Heart right ventricle (tissue), 16 donors: Measurements from ENCODE around the gene TAOK1. TPM values are rescaled to one million over a fixed set of nuclear protein-coding genes. Genes with fewer than 3 reads are reported as not detected.

Experiments
- ATAC-seq, 8 donors: fragments of 200-7000 bp; cut with Tn5 transposase; one replicate each; pipeline ENCODE4 v1.9.1; 2020; ENCODE audit warnings: mild to moderate bottlenecking in 8 of 8, moderate library complexity in 8 of 8, moderate number of reproducible peaks in 1 of 8
- DNase-seq, 2 donors: peaks; one replicate each; pipeline ENCODE4 v3.0.0-alpha.2; 2020
- H3K27ac ChIP-seq, 10 donors: fragments of 200-600 bp; sonication (generic) in 2 of 10; one replicate each; pipeline versions ENCODE4 v1.5.0 to v1.8.0; 2020 to 2022; ENCODE audit warnings: mild to moderate bottlenecking in 3 of 10
- H3K27me3 ChIP-seq, 7 donors: fragments of 200-600 bp; one replicate each; pipeline ENCODE4 v1.8.0; 2021 to 2022; ENCODE audit warnings: mild to moderate bottlenecking in 2 of 7
- H3K36me3 ChIP-seq, 9 donors: fragments of 200-600 bp; sonication (generic) in 1 of 9; one replicate each; pipeline versions ENCODE4 v1.5.0 to v1.8.0; 2020 to 2022; ENCODE audit warnings: mild to moderate bottlenecking in 2 of 9
- H3K4me1 ChIP-seq, 9 donors: fragments of 200-600 bp; sonication (generic) in 1 of 9; one replicate each; pipeline versions ENCODE4 v1.5.0 to v1.8.0; 2020 to 2022; ENCODE audit warnings: mild to moderate bottlenecking in 4 of 9
- H3K4me3 ChIP-seq, 10 donors: fragments of 200-600 bp; sonication (generic) in 2 of 10; one replicate each; pipeline versions ENCODE4 v1.5.0 to v1.8.0; 2020 to 2022; ENCODE audit warnings: mild to moderate bottlenecking in 7 of 10, moderate library complexity in 2 of 10
- H3K9me3 ChIP-seq, 11 donors: fragments of 200-600 bp in 10 of 11; sonication (generic) in 2 of 11; one replicate each; pipeline versions ENCODE4 v1.5.0 to v1.8.0; 2013 to 2022; ENCODE audit warnings: mild to moderate bottlenecking in 2 of 11, control low read depth in 1 of 11, moderate library complexity in 1 of 11
- WGBS, 2 donors: extraction: QIAGEN DNeasy Blood & Tissue Kit; methylation state at CpG; one replicate each; pipeline ENCODE4 v1.1.7; 2013; ENCODE audit warnings: inconsistent platforms in 1 of 2; 5-methylcytosine and 5-hydroxymethylcytosine counted together
- intact Hi-C, 10 donors: fragments of 100-400 bp; cut with DNase I; formaldehyde crosslinking; loops; one replicate each; pipeline versions ENCODE4 v1.11.1 to v1.14.2; 2022
- polyA plus RNA-seq, 2 donors: library from polyadenylated mRNA; stranded (reverse); fragments of 200-250 nt; gene quantifications; one replicate each; pipeline ENCODE4 v1.2.3, GENCODE V29; 2013
- total RNA-seq, 10 donors: library from RNA; stranded (reverse); fragmentation: NEBNext Ultra II Directional in 3 of 10; extraction: Animal tissue kit (Norgen Biotek cat#: 25700) in 3 of 10; gene quantifications; one replicate each; pipeline versions ENCODE4 v1.2.1 to v1.2.4, GENCODE V29; 2021 to 2023
- TF ChIP-seq, protein P1 (sequence below), 9 donors: fragments of 200-600 bp; sonication (generic) in 2 of 9; IDR thresholded peaks; one replicate each; pipeline versions ENCODE4 v1.5.0 to v1.8.0; 2021 to 2022; ENCODE audit warnings: antibody characterized with exemption in 9 of 9, mild to moderate bottlenecking in 5 of 9, moderate library complexity in 1 of 9
- donor health status: Arrhythmogenic right ventricular cardiomyopathy.
- donor health status: ischemic (EF 13 %, LVEDD 7.1; RV severe dilation, severe dysfunction).
- donor health status: healthy with polysubstance abuse.
- donor health status: DM: no; HTN: yes; CAD: no.
- donor health status: DM: no; HTN: no; CAD: no.
- donor health status: ischemic (EF 25% LVEDD 6.9; RV normal size, moderate dysfunction).
- donor health status: ischemic (EF 25% LVEDD 5.7; RV mildly dilated, moderate dysfunction).
- donor health status: healthy.
- donor health status: DM: yes; HTN: yes; CAD: no.
- donor health status: Ischemic cardiomyopathy.
- donor health status: ischemic (EF 35%, LVEDD 5.7; RV mildly dilated, moderate dysfunction).
- donor health status: nonischemic (EF 11% LVEDD 7.7; RV severe dilation, severe dysfunction).
- donor health status: DM: yes; HTN: yes; CAD: no.
- donor health status: PGD.
- donor health status: ischemic (EF 29% LVEDD 5.4; RV normal size, mild dysfunction).
- donor health status: nonischemic (EF 23%, LVEDD 6.1; RV moderate dilation, normal function).

TAOK1 gene
- total and polyA plus RNA-seq, 12 donors: 6.4 to 86.9 (median 68.8) TPM

DNA sequence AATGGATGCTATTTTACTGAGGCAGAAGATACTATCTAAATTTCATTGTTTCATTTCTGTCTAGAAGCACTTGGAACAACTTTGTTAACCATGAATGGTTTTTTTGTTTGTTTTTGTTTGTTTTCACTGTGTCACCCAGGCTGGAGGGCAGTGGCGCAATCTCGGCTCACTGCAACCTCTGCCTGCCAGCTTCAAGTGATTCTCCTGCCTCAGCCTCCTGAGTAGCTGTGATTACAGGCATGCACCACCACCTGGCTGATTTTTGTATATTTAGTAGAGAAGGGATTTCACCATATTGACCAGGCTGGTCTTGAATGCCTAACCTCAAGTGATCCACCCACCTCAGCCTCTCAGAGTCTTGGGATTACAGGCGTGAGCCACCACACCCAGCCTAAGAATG, 136.2 kb downstream of the TAOK1 start:
- H3K9me3 ChIP-seq: no peaks in the 10 kb centered on the region
- no peaks in the 10 kb centered on the region for H3K4me1 ChIP-seq
- intact Hi-C loops: no loop called here
- WGBS, 2 donors: 97% methylated on average over 3 of the region's 3 CpGs
- H3K36me3 ChIP-seq: peaks cover 0 to 100% (median 39%) of the 10 kb centered on the region in 9 donors
- no peaks in the 10 kb centered on the region for H3K27me3 ChIP-seq
- DNase-seq: no peak
- H3K4me3 ChIP-seq: no peak overlapping the region
- TF ChIP-seq, protein P1, sequence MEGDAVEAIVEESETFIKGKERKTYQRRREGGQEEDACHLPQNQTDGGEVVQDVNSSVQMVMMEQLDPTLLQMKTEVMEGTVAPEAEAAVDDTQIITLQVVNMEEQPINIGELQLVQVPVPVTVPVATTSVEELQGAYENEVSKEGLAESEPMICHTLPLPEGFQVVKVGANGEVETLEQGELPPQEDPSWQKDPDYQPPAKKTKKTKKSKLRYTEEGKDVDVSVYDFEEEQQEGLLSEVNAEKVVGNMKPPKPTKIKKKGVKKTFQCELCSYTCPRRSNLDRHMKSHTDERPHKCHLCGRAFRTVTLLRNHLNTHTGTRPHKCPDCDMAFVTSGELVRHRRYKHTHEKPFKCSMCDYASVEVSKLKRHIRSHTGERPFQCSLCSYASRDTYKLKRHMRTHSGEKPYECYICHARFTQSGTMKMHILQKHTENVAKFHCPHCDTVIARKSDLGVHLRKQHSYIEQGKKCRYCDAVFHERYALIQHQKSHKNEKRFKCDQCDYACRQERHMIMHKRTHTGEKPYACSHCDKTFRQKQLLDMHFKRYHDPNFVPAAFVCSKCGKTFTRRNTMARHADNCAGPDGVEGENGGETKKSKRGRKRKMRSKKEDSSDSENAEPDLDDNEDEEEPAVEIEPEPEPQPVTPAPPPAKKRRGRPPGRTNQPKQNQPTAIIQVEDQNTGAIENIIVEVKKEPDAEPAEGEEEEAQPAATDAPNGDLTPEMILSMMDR (IDR thresholded peaks at IDR 0.05): no peak
- no peak overlapping the region for H3K27ac ChIP-seq
- no peak for ATAC-seq

DNA sequence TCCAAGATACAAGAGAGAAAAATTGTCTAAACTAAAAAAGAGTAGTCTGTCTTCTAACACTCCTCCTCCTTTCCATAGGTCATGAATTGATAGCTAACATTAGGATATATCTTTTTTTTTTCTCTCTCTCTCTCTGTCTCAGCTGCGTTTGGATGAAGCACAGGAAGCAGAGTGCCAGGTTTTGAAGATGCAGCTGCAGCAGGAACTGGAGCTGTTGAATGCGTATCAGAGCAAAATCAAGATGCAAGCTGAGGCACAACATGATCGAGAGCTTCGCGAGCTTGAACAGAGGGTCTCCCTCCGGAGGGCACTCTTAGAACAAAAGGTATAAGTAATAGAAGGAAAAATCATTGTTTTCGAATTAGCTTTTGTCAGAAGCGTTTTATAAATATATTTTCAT, 143.8 kb downstream of the TAOK1 start:
- Histone ChIP-seq H3K36me3 (peaks cover 0 to 91% (median 32%) of the 10 kb centered on the region in 9 donors), H3K4me3 (no peak overlapping the region), H3K27me3 (no peaks in the 10 kb centered on the region), H3K4me1 (no peaks in the 10 kb centered on the region), H3K27ac (no peak overlapping the region), H3K9me3 (no peaks in the 10 kb centered on the region)
- WGBS, 2 donors: 92 to 94% methylated on average over 8 of the region's 8 CpGs
- DNase-seq: no peak
- TF ChIP-seq, protein P1 (IDR thresholded peaks at IDR 0.05): no peak
- no peak for ATAC-seq
- intact Hi-C loops: loop anchor here in 2 of 10 donors (2.0 to 5.0 kb wide), 2 partner anchors 162 to 163 kb away; no protein-coding TSS in a partner anchor

DNA sequence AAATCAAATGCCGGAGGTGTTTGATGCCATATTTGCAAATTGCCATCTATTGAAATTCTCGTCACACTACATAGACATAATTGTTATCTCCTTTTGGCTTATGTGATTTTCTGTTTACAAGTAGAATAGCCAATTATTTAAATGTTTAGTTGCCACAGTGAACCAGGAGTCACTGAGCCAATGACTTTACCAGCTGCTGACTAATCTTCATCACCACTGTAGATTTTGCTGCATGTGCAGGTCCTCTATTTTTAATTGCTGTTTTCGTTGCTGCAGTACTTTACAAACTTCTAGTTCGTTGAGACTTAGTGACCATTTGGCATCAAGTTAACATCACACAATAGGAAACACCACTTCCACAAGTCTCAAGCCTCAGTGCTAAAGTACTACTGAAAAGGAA, 153.9 kb downstream of the TAOK1 start:
- H3K36me3 ChIP-seq: peaks cover 0 to 78% (median 24%) of the 10 kb centered on the region in 9 donors
- 85 to 86% methylated on average over 4 of the region's 4 CpGs for whole genome bisulfite sequencing, 2 donors
- intact Hi-C loops: no loop called here

DNA sequence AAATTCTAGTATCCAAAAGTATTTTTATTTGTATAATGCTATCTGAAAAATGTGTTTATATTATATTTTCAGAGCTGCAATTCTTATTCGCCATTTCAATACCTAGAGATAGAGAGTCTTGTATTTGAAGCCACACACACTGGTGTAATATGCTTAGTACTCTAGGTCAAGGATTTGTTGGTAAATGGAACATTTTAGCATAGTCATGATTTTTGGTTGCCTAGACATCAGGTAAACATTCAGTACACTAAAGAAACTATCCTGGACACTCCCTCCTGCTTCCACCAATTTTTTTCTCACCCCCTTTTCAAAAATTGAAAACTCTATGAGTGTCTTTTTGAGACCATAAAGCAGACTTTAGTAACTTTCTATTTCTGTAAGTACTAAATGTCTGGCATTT, 155.9 kb downstream of the TAOK1 start:
- DNase-seq (no peak), ATAC-seq (no peak)
- Histone ChIP-seq H3K27me3 (no peaks in the 10 kb centered on the region), H3K9me3 (no peaks in the 10 kb centered on the region), H3K4me3 (no peak overlapping the region), H3K36me3 (peaks cover 0 to 58% (median 20%) of the 10 kb centered on the region in 9 donors), H3K4me1 (peaks cover 0 to 14% (median 5%) of the 10 kb centered on the region in 9 donors), H3K27ac (no peak overlapping the region)
- intact Hi-C loops: no loop called here
- 97 to 98% methylated on average over 1 of the region's 1 CpG for WGBS, 2 donors
- TF ChIP-seq, protein P1 (IDR thresholded peaks at IDR 0.05): no peak

More for the DNA sequence above, 153.9 kb downstream of the TAOK1 start:
- DNase-seq (no peak), ATAC-seq (no peak)
- H3K27ac ChIP-seq: no peak overlapping the region
- H3K9me3 ChIP-seq: no peaks in the 10 kb centered on the region
- no peak overlapping the region for H3K4me3 ChIP-seq
- TF ChIP-seq, protein P1 (IDR thresholded peaks at IDR 0.05): no peak
- H3K27me3 ChIP-seq: no peaks in the 10 kb centered on the region
- peaks cover 0 to 1% (median 0%) of the 10 kb centered on the region in 9 donors for H3K4me1 ChIP-seq
